T-helper 2 cell treated with Interferon-gamma antibody and Interleukin-4, amounts not matched to agents 100 ng/mL and 5 ng/mL, for 36 hours (primary cell): ENCODE results near the gene ADARB1. TPM values are rescaled to one million over a fixed set of nuclear protein-coding genes. Genes with fewer than 3 reads are reported as not detected.

Experiments
- intact Hi-C: fragments of 100-400 bp; cut with micrococcal nuclease; formaldehyde crosslinking; loops from one replicate; pipeline ENCODE4 v1.15.1; 2023
- total RNA-seq: library from RNA; stranded (reverse); gene quantifications from 2 replicates; pipeline ENCODE4 v1.2.3, GENCODE V29; 2022

Gene ADARB1
- total RNA-seq, 1 donor from 2014 or later: 51.5 TPM

DNA sequence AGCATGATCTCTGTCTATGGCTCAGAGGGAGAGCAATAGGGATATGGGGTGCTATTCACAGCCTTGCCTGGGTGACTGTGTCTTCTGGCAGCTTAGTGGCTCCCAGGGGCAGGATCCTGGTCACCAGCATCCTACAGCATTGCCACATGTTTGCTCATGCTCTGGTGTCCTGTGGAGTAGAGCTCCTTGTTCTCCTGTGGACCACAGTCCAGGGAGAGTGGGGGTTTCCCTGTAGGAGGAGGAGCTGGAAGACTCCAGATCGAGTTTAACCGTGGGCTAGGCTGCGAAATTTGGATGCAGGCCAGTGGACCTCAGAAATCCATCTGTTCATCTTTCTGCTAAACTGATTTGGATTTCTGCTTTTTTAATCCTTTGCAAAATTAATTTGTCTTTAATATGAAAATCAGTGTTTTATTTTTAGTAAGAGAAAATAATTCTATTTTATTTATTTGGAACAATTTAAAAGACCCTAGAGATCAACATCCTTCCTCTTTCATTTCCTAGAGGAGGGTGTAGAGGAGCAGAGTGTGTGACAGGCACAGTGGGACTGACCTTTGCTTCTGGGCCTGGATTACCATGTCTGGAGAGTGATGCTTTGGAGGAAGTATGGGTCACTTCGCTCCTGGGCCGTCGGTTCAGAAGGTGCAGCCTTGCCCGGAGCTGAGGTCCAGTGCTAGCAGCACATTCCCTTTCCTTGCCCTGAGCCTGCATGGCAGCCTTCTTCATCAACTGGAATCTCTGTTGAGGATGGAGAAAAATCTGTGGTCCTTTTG is 17.4 kb downstream of the ADARB1 start:
- intact Hi-C loops: no loop called here

DNA sequence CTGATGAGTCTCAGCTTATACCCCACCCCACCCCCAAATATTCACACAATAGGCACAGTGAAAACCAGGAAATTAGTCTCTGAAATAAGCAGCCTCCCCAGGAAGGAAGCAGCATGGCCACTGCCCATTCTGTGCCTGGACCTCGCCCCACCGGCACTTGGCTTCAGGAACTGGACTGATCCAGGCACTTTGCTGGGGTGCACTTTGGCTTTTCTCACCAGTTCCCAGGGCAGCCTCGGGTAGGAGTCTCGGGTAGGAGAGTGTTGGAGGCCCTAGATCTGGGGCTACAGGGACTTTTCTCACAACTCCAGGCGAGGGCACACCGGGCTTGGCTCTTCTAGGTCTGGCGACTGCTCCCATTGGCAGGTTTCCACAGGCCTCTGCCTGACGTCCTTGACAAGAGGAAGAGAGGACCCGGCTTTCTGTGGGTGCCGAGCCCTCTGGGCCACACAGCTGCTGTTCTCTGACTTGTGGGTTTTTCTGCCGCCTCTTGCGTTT is 18.7 kb downstream of the ADARB1 start:
- intact Hi-C loops: no loop called here

DNA sequence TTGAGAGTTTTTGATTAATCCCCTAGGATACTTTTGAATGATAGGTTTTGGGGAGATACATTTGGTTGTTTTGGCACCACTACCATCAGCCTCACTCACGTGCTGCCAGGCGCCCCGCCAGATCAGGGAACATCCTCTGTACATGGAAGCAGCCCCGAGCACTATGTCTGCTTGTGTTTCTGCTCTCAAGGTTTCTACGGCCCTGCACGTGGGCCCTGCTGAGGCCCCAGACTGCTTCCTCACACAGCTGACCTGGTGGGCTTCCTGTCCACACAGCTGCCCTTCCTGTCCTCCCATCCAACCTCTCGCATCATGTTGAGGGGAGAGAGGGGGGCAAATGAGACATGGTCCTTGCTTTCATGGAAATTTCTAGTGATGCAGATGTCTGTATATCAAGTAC is 20.0 kb downstream of the ADARB1 start:
- intact Hi-C loops: no loop called here

DNA sequence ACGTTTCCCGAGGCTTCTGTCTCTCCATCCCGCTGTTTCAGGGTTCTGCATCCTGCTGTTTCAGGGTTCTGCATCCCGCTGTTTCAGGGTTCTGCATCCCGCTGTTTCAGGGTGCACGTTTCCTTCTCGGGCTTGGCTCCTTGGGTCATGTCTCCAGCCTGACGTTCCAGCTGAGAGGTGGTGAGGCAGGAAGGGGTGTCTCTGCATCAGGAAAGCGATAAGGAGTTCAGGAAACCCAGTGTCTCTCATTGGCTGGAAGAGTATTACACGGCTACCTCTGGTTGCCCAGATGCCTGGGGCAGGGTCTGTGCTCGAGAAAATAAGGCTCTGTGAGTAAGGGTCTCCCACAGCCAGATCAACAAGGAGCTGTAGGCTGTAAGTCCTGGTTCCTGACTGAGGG is 21.1 kb downstream of the ADARB1 start:
- intact Hi-C loops: no loop called here

DNA sequence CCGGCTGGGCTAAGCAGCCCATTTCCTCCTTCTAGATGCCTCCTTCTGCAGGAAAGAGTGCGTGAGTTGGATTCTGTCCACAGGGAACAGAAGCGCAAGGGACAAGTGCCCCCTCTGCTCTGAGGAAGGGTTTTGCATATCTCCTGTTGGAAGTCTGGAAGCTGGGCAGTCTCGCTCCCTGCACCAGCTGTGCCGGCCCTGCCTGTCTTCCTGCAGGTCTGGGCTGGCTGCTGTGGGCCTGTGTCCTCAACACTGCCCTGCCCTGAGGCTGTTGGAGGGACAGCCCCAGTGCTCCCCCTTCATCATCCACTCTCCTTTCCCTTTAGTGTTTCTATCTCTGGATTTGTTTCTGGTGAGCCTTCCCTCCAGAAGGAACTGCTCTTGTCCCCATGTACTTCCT is 21.8 kb downstream of the ADARB1 start:
- intact Hi-C loops: no loop called here

DNA sequence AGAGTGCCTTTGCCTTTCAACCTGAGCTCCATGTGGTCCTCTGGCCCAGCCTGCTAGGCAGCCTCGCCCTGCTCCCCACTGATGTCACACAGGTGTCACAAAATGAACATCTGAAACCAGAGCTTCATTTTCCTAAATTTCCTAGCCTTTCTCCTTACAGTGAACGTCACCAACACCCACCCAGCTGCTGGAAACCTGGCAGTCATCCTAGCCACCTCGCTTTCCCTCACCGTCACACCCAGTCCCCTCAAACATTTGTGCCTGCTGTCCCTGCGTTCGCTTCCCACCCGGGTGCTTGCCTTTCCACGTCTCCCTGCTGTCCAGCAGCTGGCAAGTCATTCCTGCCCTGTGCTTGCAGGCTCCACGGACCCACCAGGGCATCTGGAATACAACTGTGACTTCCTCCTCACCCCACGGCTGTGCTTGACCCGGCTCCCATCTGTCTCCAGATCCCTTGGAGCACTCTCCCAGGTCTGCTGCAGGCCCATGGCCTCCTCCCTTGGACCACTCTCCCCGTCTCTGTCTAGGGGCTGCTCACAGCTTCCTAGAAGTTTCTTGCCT is 23.5 kb downstream of the ADARB1 start:
- intact Hi-C loops: no loop called here

DNA sequence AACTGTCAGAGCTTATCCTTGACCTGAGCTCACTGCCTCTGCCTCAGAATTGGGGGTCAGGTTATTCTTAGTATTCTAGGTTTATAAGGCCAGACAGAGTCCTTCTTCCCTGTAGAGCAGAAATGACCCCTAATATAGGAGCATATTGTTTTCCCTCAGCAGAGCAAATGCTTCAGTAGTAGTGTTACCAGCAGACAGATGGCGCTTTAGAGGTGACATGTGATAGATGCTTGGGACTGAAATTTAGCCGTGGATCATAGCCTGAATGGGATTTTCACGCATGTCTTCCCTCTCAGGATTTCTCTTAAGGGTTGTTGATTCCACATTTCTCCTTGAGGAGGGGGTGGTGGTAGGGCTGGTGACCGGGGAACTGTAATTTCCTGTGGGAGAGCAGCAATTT is 24.5 kb downstream of the ADARB1 start:
- intact Hi-C loops: no loop called here

DNA sequence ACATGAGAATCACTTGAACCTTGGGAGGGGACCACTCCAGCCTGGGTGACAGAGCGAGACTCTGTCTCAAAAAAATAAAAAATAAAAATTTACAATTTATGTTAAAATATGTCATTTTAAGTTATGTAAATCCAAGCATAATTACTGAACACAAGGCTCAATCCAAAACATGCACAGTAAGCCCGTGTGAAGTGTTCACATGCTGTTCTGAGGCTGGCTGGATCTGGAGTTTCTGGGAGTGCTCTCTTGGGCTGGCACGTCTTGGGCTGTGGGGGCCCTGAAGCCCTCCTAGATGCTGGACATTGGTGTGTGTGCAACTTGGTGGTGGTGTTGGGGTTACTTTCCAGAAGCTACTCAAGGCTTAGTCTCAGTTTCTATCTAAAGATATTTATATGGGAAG is 25.2 kb downstream of the ADARB1 start:
- intact Hi-C loops: no loop called here

DNA sequence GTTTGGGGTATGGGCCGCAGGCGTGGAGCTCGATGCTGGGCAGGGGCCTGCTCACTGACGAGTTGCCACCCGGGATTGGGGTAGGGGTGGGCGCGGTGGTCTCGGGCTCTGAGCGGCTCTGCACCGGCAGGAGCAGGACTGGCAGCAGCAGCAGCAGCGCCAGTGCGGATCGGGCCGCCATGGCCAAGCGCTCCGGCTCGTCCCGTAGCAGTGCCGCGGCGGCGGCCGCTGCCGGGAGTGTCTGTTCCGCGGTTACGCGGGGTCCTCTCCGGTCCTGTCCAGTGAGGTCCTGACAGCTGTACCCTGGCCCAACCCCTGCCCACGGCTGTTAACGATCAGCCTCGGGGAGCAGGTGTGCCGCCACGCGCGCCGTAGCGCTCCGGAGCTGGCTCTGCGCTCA is 26.5 kb downstream of the ADARB1 start:
- intact Hi-C loops: no loop called here

DNA sequence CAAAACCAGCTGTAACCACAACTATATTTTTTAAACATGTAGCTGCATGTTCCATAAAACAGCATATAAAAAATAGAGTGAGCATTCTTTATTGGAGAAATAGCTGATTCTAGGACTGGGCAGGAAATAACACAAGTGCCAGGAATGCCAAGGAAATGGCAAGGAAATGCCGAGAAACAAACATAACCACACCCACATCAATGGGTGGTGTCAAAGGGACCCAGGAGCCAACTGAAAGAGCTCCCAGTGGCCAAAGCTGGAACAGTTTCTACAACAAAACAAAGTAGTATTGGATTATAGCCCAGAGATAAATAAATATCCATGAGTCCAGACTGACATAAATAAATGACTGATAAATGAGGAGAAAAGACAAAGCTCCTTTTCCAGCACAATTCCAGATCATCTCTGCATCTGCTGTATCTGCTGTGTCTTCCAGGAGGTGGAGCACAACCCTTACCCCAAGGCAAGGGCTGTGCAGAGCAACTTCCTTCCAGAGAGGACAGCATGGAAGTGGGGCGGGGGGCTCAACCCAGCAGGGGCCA is 28.1 kb downstream of the ADARB1 start:
- intact Hi-C loops: loop anchor here (2.0 kb wide), 1 partner anchor 28 kb away; the partner anchor contains the start of gene ADARB1

DNA sequence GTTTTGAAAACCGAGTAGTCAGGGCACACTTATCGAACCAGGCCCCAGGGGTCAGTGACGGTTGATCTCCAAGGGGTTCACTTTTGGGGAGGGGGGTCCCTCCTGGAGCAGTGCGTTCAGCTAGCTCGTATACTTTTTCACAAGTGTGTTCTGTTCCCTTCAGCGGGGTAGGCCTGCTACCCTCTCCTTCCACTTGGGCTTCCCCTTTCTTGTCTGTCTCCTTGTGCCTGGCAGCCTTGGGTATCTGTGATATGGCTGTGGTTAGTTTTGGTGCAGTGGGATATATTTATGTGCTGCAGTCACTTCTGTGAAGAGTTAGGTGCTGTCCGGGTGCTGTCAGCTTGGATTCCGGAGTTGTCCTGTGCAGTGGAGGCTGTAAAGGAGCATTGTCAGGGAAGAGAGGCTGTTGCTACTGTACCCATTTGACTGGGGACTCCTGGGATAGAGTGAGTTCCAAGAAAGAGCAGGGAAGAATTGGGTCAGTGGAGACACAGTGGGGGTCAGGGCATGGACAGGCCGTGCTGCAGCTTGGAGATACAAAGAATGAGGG is 29.7 kb downstream of the ADARB1 start:
- intact Hi-C loops: loop anchor here (2.0 kb wide), 1 partner anchor 29 kb away; the partner anchor contains the start of gene ADARB1

DNA sequence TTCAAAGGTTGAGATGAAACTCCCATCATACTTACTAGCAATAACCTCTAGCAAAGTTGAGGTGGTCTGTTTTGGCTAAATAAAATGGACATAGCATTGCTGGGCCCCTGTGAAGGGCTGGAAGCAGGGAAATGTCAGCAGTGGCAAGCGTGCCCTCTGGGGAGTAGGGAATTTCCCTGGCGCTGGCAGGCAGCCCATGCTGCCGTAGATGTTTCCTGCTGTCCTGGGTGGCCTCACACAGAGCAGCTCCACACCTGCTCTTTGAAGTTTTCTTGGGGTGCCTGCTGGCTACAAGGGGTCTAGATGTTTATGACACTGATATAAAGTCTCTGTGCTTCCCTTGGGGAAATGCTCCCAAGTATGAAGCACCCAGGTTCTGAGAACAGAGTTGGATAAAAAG is 30.2 kb downstream of the ADARB1 start:
- intact Hi-C loops: no loop called here

DNA sequence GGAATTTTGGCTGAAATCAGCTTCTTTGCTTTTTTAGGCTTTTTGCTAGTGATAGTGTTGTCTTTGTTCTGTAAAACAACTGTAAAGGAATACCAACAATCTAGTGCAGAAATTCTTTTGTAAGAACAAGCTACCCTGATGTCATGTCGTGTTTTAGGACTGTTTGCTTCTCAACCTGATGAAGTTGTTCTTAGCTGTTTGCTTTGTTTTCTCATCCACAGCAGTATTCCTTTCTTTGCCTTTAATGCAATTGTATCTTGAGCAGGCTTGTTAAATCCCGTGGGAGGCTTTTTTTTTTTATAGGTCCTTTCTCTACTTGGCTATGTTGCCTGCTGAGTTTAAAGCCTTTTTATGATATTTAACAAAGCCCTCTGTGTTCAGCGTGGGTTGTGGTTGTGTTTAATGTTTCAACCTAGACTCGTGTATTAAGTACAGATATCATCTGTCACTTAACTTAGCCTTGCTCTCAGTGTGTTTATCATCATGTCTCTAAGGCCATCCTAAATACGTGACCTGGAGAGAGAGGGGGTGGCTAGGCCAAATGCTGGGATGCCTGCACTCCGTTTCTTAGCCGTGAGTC is 31.6 kb downstream of the ADARB1 start:
- intact Hi-C loops: no loop called here

DNA sequence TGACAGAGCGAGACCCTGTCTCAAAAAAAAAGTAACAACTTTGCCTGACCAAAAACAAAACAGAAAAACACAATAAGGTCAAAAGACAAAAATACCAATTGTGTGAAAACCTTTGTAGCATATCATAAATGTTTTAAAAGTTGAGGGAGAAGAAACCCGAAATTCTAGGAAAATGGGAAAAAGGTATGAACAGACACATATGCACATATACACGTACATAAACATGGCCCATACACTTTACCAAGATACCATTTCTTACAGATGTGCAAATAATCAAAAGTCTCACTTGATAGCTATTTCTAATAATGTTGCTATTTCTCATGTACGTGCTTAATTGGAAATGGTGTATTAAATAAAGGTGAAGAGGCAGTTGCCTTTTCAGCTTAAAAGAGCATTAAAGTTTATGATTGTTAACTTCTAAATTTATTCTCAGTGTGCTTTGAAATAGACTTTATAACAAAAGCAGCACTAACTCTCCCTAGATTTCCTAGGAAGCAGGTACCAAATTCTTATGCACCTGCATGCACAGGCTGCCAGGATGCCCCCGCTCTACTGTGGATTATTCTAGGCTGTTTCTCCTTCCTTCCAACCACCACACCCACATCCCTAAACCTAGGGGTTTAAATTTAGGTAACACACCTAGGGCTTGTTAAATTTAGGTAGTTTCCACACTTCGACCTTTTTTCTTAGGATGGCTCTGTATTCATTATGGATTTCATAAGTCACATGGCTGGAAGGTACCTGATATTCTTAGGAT is 33.8 kb downstream of the ADARB1 start:
- intact Hi-C loops: loop anchor here (2.0 kb wide), 1 partner anchor 29 kb away; no protein-coding TSS in a partner anchor

DNA sequence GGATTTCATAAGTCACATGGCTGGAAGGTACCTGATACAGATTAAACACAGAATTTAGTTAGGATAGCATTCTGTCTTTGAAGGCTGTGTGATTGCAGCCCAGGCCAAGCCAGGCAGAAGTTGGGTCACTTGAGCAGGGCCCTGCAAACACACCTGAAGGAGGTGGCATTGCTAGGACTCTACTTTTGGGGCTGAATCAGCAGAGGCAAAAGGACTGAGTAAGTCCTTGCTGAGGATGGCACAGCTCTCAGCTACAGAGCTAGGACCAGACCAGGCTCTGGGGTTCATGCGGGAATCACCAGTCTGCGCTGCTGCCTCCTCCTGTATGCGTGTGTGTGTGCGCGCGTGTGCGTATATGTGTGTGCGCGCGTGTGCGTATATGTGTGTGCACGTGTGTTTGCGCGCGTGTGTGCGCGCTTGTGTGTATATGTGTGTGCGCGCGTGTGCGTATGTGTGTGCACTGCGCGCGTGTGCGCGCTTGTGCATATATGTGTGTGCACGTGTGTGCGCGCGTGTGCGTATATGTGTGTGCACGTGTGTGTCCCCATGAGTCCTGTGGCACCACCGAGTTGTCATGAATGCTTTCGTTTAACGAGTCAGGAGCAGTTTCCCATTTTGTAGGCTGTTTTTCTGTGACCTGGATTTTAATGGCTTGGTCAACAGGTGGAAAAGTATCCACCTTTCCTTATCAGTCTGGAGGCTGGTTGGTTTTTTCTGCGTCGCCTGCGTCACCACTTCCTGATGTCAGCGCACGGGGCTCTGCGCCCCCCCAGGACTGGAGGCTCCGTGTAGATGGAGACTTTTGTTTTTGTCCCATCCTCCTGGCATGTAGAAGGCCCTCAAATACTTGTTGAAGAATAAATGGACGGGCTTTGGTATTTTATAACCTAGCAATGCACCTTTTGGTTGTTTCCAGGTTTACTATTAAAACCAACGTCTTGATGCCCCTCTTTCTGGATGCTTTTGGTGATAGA is 34.7 kb downstream of the ADARB1 start:
- intact Hi-C loops: loop anchor here (2.0 kb wide), 1 partner anchor 30 kb away; no protein-coding TSS in a partner anchor

DNA sequence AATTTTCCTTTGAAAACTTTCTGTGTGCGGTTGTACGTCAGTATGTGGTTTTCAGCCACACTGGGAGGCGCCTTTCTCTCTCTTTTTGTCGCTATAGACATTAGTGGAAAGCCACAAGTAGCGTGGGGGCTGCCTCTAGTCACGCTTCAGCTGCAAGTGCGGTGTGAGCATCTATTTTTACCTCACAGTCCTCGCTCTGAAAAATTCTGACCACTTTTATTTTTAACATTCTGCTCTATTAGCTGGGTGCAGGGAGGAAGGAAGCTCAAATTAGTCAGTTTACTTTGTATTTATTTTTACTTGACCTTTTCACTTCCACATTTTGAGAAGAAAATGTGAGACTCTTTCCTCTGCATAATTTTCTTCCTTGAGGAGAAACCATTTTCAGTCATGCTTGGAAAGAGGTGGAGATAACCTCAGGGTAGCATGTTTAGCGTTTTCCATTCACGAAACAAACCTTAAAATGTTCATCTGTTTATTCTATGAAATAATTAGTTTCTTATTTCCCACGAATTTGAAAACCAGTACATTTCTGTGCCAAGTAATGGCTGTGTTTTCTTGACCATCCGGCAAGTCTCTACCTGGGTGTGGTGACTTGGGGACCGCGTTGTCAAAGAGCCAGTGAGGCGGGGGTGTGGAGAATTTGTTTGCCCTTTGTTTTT is 35.6 kb downstream of the ADARB1 start:
- intact Hi-C loops: loop anchor here (2.0 kb wide), 1 partner anchor 31 kb away; no protein-coding TSS in a partner anchor

DNA sequence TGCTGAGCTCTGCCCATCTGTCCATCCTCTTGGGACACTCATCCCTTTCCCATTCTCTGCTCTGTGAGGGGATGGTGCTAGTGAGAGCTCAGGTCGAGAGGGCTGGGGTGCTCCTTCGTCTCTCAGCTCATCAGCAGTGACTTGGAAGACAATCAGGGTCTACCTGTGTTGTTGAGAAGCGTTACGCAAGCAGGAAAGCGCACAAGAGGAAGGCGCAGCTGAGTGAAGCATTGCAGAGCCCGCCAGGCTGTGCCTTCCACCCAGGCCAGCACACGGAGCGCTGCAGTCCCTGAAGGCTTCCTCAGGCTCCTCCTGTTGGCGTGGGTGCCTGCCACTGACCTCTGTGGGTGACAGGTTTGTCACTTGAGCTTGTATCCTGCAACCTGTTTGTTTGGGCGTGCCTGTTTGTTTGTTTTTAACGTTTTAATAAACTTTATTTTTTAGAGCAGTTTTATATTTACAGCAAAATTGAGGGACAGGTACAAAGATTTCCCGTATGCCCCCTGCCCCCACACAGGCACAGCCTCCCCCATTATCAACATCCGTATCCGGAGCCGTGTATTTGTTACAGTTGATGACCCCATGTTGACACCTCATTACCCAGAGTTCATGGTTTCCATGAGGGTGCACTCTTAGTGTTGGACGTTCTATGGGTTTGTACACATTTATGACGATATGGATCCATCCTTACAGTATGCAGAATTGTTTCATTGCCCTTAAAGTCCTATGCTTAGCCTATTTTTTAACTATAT is 36.7 kb downstream of the ADARB1 start:
- intact Hi-C loops: no loop called here

DNA sequence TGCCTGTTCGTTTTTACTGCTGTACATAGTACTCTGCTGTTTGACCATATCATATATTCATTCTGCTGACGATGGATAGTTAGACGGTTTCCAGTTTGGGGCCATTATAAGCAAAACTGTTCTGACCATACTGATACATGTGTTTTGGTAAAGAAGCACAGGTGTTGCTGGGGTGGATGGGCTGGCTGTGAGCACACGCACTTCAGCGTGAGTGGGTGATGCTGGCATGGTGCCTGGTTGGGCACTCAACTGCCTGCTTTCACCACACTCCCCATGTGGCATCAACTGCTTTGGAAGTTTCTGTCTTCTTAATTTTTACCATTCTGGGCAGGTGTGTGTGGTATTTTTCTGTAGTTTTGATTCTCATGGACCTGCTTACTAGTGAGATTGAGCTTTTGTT is 37.3 kb downstream of the ADARB1 start:
- intact Hi-C loops: no loop called here

DNA sequence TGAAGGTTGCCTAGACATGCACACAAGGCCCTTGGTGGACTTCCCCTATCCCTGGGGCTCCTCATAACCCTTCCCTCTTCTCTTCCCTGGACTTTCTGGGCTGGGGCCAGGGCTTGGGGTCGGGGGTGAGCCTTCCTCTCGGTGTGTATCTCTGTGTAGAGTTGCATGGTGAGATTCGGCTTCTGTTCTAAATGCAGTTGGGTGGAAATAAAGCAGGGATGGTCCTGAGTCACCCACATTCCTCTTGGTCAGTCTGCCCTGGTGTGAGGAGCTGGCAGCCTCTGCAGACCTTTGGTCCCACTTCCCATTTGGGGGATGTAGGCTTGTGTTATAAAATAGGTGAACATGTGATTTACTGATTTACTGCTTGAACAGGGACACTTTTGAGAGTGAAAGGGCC is 38.0 kb downstream of the ADARB1 start:
- intact Hi-C loops: no loop called here
